OCI-LY3 (cell line): ENCODE data around the gene ZNF563.
"Not testable (repeated sequence)": the region's sequence is repeated elsewhere in the genome, so short reads cannot be mapped to it uniquely, and the experiment has no call there.

Experiments used
- CTCF ChIP-seq: fragments of 200-600, 300-600 bp; sonication (generic); IDR thresholded peaks from 2 replicates; pipeline ENCODE4 v1.5.1; 2014; ENCODE audit warnings: antibody characterized with exemption, low read length, low read depth
- EZH2phosphoT487 ChIP-seq: fragments of 200-600 bp; shearing (Covaris generic); IDR thresholded peaks from 2 replicates; pipeline ENCODE4 v1.6.1; 2018; ENCODE audit warnings: antibody characterized with exemption, mixed run types, low read depth

- not testable (repeated sequence) for TF ChIP-seq EZH2phosphoT487, CTCF
Observed at GRCh38 chr19:12362236-12362635, 28.8 kb upstream of the ZNF563 start.
